ENCODE measurements around the gene DLX6. TPM values are rescaled to one million over a fixed set of nuclear protein-coding genes. Genes with fewer than 3 reads are reported as not detected.

DLX6 gene
- total RNA-seq, 1 donor from 2014 or later = not detected

GRCh38 chr7:97001656-97002554 is 3.4 kb upstream of the DLX6 start:
- Histone ChIP-seq H3K4me3 (ENCODE audit: low read depth, low read length) (no peak overlapping the region), H3K27me3 (ENCODE audit: control insufficient read depth, insufficient read depth, low read length) (peaks cover 91% of the 10 kb centered on the region), H3K36me3 (ENCODE audit: control insufficient read depth, insufficient read depth, low read length) (no peaks in the 10 kb centered on the region)
- TF ChIP-seq CTCF (IDR thresholded peaks at IDR 0.05; ENCODE audit: insufficient read depth, low read length, poor library complexity, severe bottlenecking) = no peak
- no peak for DNase-seq (ENCODE audit: low read depth)

DNA sequence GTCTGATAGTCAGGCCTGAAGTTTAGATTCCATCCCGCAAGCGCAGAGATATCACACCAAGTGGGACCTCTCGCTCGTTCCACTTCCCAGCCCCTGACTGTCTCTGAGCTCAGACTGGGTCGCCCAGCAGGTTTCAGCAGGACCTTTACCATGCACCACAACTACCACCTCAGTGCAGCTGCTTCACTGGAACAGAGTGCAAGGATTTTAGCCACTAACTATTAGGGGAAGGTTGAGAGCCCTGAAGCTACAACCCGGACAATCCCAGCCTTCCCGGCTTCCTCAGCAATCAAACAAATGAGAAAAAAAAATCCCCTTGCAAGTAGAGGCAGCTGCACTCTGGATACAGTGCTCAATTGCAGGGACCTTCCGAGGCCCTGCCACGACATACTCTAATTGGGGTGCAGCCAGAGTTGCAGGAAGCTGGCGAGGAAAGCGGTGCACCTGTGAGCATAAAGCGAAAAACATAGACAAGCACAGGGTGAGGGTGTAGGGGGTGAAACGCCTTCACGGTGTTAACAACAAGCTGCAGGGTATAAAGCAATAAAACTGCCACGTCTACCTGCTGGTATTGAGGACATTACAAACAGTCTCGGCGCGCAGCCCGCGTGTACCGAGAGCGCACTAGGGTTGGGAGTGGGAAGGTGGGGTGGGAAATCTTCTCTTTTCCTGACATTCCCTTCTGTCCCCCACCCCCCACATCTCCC is 2.6 kb upstream of the DLX6 start:
- Histone ChIP-seq H3K4me3 (ENCODE audit: low read depth, low read length) (no peak overlapping the region), H3K27me3 (ENCODE audit: control insufficient read depth, insufficient read depth, low read length) (peaks cover 91% of the 10 kb centered on the region), H3K36me3 (ENCODE audit: control insufficient read depth, insufficient read depth, low read length) (no peaks in the 10 kb centered on the region)
- no peak for DNase-seq (ENCODE audit: low read depth)
- no peak for TF ChIP-seq CTCF (IDR thresholded peaks at IDR 0.05; ENCODE audit: insufficient read depth, low read length, poor library complexity, severe bottlenecking)

GRCh38 chr7:97003262-97004246 is 1.8 kb upstream of the DLX6 start:
- no peak overlapping the region for H3K4me3 ChIP-seq (ENCODE audit: low read depth, low read length)
- no peak for DNase-seq (ENCODE audit: low read depth)
- H3K27me3 ChIP-seq (ENCODE audit: control insufficient read depth, insufficient read depth, low read length) = peaks cover 91% of the 10 kb centered on the region
- no peak for TF ChIP-seq CTCF (IDR thresholded peaks at IDR 0.05; ENCODE audit: insufficient read depth, low read length, poor library complexity, severe bottlenecking)
- no peaks in the 10 kb centered on the region for H3K36me3 ChIP-seq (ENCODE audit: control insufficient read depth, insufficient read depth, low read length)

DNA sequence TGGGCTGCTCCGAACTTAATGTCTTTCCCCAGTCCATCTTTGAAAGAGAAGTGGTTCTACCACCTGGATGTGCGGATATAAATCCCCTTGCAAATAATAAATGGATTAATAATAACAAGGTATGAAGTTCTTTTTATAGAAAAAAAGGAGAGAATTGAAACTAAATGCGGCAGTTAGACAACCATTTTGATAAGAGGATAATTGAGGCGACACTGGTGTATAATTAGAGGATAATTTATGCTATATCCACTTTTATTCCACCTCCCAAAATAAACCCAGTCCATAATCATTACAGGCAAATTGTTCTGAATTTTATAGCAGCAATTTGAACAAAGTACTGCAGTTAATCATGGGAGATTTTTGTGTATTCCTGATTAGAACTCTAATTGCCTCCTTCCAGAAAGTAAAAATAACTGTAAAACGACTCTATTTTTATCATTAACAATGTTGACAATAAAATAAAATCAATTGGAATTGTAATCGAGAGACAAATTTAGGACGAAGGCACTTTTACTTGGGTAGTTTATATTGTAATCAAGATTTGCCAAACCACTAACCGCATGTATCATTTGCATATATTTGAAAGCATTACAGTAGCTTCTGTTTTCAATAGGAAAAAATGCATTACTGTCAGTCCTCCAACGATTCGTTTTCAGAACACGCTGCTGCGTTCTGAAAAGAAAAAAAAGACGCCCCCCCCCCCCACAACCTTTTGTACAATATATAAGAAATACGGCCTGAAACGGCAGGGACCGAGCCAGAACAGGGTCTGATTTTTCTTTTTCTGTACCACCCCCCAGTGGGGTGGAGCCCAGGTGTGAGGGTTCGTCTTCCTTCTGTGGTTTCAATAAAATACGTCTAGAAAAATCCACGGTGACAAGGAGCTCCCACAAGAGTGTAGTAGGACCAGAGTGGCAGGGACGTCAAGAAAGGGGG is 838 bp upstream of the DLX6 start:
- Histone ChIP-seq H3K36me3 (ENCODE audit: control insufficient read depth, insufficient read depth, low read length) (no peaks in the 10 kb centered on the region), H3K27me3 (ENCODE audit: control insufficient read depth, insufficient read depth, low read length) (peaks cover 88% of the 10 kb centered on the region), H3K4me3 (ENCODE audit: low read depth, low read length) (no peak overlapping the region)
- no peak for TF ChIP-seq CTCF (IDR thresholded peaks at IDR 0.05; ENCODE audit: insufficient read depth, low read length, poor library complexity, severe bottlenecking)
- no peak for DNase-seq (ENCODE audit: low read depth)
